Rectal smooth muscle tissue (tissue), 1 donor: ENCODE data around the gene TGFBR2.

Source experiments
- H3K27ac ChIP-seq: one replicate; pipeline ENCODE4 v1.7.0; 2013; ENCODE audit warnings: low read depth, low read length, inconsistent platforms
- H3K27me3 ChIP-seq: one replicate; pipeline ENCODE4 v1.7.0; 2013; ENCODE audit warnings: low read length; ENCODE audit not compliant: control insufficient read depth, insufficient read depth
- H3K36me3 ChIP-seq: one replicate; pipeline ENCODE4 v1.7.0; 2013; ENCODE audit warnings: low read length; ENCODE audit not compliant: control insufficient read depth, insufficient read depth
- H3K4me1 ChIP-seq: one replicate; pipeline ENCODE4 v1.7.0; 2013; ENCODE audit warnings: low read length; ENCODE audit not compliant: control insufficient read depth, insufficient read depth
- H3K4me3 ChIP-seq: one replicate; pipeline ENCODE4 v1.7.0; 2013; ENCODE audit warnings: low read length
- H3K9ac ChIP-seq: one replicate; pipeline ENCODE4 v1.7.0; 2013; ENCODE audit warnings: low read length

Gene TGFBR2

GRCh38 chr3:30702038-30702827 is 95.8 kb downstream of the TGFBR2 start:
- Histone ChIP-seq H3K27ac (no peak overlapping the region), H3K27me3 (no peaks in the 10 kb centered on the region), H3K4me1 (no peaks in the 10 kb centered on the region), H3K36me3 (no peaks in the 10 kb centered on the region), H3K9ac (no peak overlapping the region), H3K4me3 (no peak overlapping the region)

GRCh38 chr3:30702828-30703397 is 96.5 kb downstream of the TGFBR2 start:
- Histone ChIP-seq H3K27ac (no peak overlapping the region), H3K36me3 (no peaks in the 10 kb centered on the region), H3K4me3 (no peak overlapping the region), H3K9ac (no peak overlapping the region), H3K27me3 (no peaks in the 10 kb centered on the region), H3K4me1 (no peaks in the 10 kb centered on the region)

- Histone ChIP-seq H3K27me3 (no peaks in the 10 kb centered on the region), H3K9ac (no peak overlapping the region), H3K36me3 (no peaks in the 10 kb centered on the region), H3K27ac (no peak overlapping the region), H3K4me1 (no peaks in the 10 kb centered on the region), H3K4me3 (no peak overlapping the region)
Observed at GRCh38 chr3:30704931-30705890, 98.8 kb downstream of the TGFBR2 start.

GRCh38 chr3:30707825-30708224 is 101.4 kb downstream of the TGFBR2 start:
- Histone ChIP-seq H3K27ac (no peak overlapping the region), H3K4me3 (no peak overlapping the region), H3K36me3 (no peaks in the 10 kb centered on the region), H3K27me3 (no peaks in the 10 kb centered on the region), H3K4me1 (no peaks in the 10 kb centered on the region), H3K9ac (no peak overlapping the region)

GRCh38 chr3:30708472-30708871 is 102.1 kb downstream of the TGFBR2 start:
- Histone ChIP-seq H3K36me3 (no peaks in the 10 kb centered on the region), H3K9ac (no peak overlapping the region), H3K27me3 (no peaks in the 10 kb centered on the region), H3K27ac (no peak overlapping the region), H3K4me3 (no peak overlapping the region), H3K4me1 (no peaks in the 10 kb centered on the region)

- H3K27ac ChIP-seq = no peak overlapping the region
- H3K27me3 ChIP-seq = no peaks in the 10 kb centered on the region
- H3K4me3 ChIP-seq = no peak overlapping the region
- H3K36me3 ChIP-seq = no peaks in the 10 kb centered on the region
- no peaks in the 10 kb centered on the region for H3K4me1 ChIP-seq
- H3K9ac ChIP-seq = no peak overlapping the region
Observed at GRCh38 chr3:30710017-30710416, 103.6 kb downstream of the TGFBR2 start.

GRCh38 chr3:30711151-30711550 is 104.8 kb downstream of the TGFBR2 start:
- Histone ChIP-seq H3K4me1 (no peaks in the 10 kb centered on the region), H3K36me3 (no peaks in the 10 kb centered on the region), H3K27ac (no peak overlapping the region), H3K9ac (no peak overlapping the region), H3K27me3 (no peaks in the 10 kb centered on the region), H3K4me3 (no peak overlapping the region)

- H3K27ac ChIP-seq = no peak overlapping the region
- no peak overlapping the region for H3K4me3 ChIP-seq
Observed at GRCh38 chr3:30711867-30712266, 105.5 kb downstream of the TGFBR2 start.

GRCh38 chr3:30712991-30713390 is 106.6 kb downstream of the TGFBR2 start:
- H3K27me3 ChIP-seq = no peaks in the 10 kb centered on the region
- no peak overlapping the region for H3K27ac ChIP-seq
- no peak overlapping the region for H3K9ac ChIP-seq
- H3K36me3 ChIP-seq = no peaks in the 10 kb centered on the region
- no peak overlapping the region for H3K4me3 ChIP-seq
- no peaks in the 10 kb centered on the region for H3K4me1 ChIP-seq

More at GRCh38 chr3:30711867-30712266, 105.5 kb downstream of the TGFBR2 start:
- no peaks in the 10 kb centered on the region for H3K36me3 ChIP-seq
- H3K27me3 ChIP-seq = no peaks in the 10 kb centered on the region
- no peak overlapping the region for H3K9ac ChIP-seq
- no peaks in the 10 kb centered on the region for H3K4me1 ChIP-seq

- Histone ChIP-seq H3K27me3 (no peaks in the 10 kb centered on the region), H3K36me3 (no peaks in the 10 kb centered on the region), H3K9ac (no peak overlapping the region), H3K4me1 (no peaks in the 10 kb centered on the region), H3K4me3 (no peak overlapping the region), H3K27ac (no peak overlapping the region)
Observed at GRCh38 chr3:30713885-30714503, 107.6 kb downstream of the TGFBR2 start.

GRCh38 chr3:30719536-30719935 is 113.1 kb downstream of the TGFBR2 start:
- H3K4me3 ChIP-seq = no peak overlapping the region
- no peaks in the 10 kb centered on the region for H3K4me1 ChIP-seq
- no peaks in the 10 kb centered on the region for H3K36me3 ChIP-seq
- no peaks in the 10 kb centered on the region for H3K27me3 ChIP-seq
- no peak overlapping the region for H3K27ac ChIP-seq
- no peak overlapping the region for H3K9ac ChIP-seq
